A673 (cell line): ENCODE measurements around the gene KCND2. TPM values are rescaled to one million over a fixed set of nuclear protein-coding genes. Genes with fewer than 3 reads are reported as not detected.

Experiments
- BruUV-seq: library from RNA; stranded (reverse); fragments of 400-500 nt; replicated peaks from 2 replicates; lab custom pipeline; 2021; lab: Mats Ljungman, UMichigan
- CTCF ChIA-PET: fragments of 300-600 bp; sonication (Branson Sonifier 250); formaldehyde crosslinking; loops from one replicate; lab custom pipeline; 2022; ENCODE audit warnings: antibody characterized with exemption; lab: Charles Lee
- POLR2A ChIA-PET: fragments of 300-600 bp; sonication (Branson Sonifier 250); formaldehyde crosslinking; loops from one replicate; lab custom pipeline; 2022; ENCODE audit warnings: antibody characterized with exemption; ENCODE audit not compliant: low non-redundant PET; lab: Charles Lee
- DNase-seq: peaks from one replicate; pipeline ENCODE4 v3.0.0-alpha.2; 2015; ENCODE audit warnings: low spot score
- H3K27ac ChIP-seq: fragments of 200-600 bp; sonication (generic); 2 replicates; pipeline ENCODE4 v1.5.1; 2016; ENCODE audit warnings: mixed run types, low read depth, mild to moderate bottlenecking, mixed read lengths, antibody characterized with exemption, low read length; ENCODE audit not compliant: poor library complexity, severe bottlenecking
- H3K27me3 ChIP-seq: fragments of 200-600 bp; sonication (generic); replicated peaks from 2 replicates; pipeline ENCODE4 v1.6.1; 2017; ENCODE audit warnings: mixed run types, low read depth, mild to moderate bottlenecking, mixed read lengths, antibody characterized with exemption, low read length; ENCODE audit not compliant: insufficient read depth, poor library complexity
- H3K36me3 ChIP-seq: fragments of 200-600 bp; sonication (generic); 2 replicates; pipeline ENCODE4 v1.6.1; 2016; ENCODE audit warnings: mixed run types, mild to moderate bottlenecking, mixed read lengths, antibody characterized with exemption, low read length; ENCODE audit not compliant: insufficient read depth, poor library complexity, severe bottlenecking
- H3K4me1 ChIP-seq: fragments of 200-600 bp; sonication (generic); 2 replicates; pipeline ENCODE4 v1.6.1; 2017; ENCODE audit warnings: mixed run types, mild to moderate bottlenecking, mixed read lengths, antibody characterized with exemption, low read length; ENCODE audit not compliant: insufficient read depth, poor library complexity, severe bottlenecking
- H3K4me3 ChIP-seq: fragments of 200-600 bp; sonication (generic); 2 replicates; pipeline ENCODE4 v1.5.1; 2016; ENCODE audit warnings: low read depth, mixed run types, mild to moderate bottlenecking, mixed read lengths, low read length; ENCODE audit not compliant: poor library complexity, severe bottlenecking
- H3K9me3 ChIP-seq: fragments of 200-600 bp; sonication (generic); 2 replicates; pipeline ENCODE4 v1.6.1; 2016; ENCODE audit warnings: mixed run types, low read depth, mild to moderate bottlenecking, mixed read lengths, antibody characterized with exemption, low read length; ENCODE audit not compliant: poor library complexity, severe bottlenecking
- CTCF ChIP-seq: fragments of 300-800, 200-600 bp; sonication (generic); conservative IDR thresholded peaks from 2 replicates; pipeline ENCODE4 v1.5.1; 2017; ENCODE audit warnings: low read depth, mild to moderate bottlenecking, antibody characterized with exemption, low read length, moderate library complexity, mixed read lengths
- EZH2 ChIP-seq: fragments of 200-600 bp; sonication (generic); IDR thresholded peaks from 2 replicates; pipeline ENCODE4 v1.6.1; 2017; ENCODE audit warnings: borderline replicate concordance, low read depth, mild to moderate bottlenecking, mixed read lengths, antibody characterized with exemption, low read length; ENCODE audit not compliant: poor library complexity, severe bottlenecking
- intact Hi-C: fragments of 100-400 bp; cut with micrococcal nuclease; formaldehyde crosslinking; loops from one replicate; pipeline ENCODE4 v1.10.0; 2022; ENCODE audit not compliant: unreplicated experiment
- total RNA-seq: library from RNA; stranded (reverse); gene quantifications from 2 replicates; pipeline ENCODE4 v1.2.3, GENCODE V29; 2021

KCND2 gene
- total RNA-seq, 1 experiment from 2014 or later: not detected

DNA sequence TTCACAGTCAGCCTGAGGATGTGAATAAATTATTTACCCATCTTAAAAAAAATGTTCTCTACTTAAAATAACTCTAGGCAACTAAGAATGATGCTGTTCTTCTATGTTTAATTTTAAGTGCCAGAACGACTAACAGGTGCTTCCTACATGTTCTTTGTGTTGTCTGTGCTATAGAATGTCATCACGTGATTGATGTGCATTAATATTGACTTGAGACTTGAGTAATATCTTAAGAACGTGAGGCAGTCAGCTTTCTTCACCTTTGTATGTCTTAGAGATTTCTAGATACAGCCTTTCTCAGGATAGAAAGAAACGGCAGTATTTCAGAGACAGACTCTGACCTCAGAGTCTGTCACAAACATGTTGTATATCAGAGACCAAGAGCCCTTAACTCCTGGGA lies 274.6 kb downstream of the KCND2 start:
- Histone ChIP-seq H3K27me3 (peaks cover 13% of the 10 kb centered on the region), H3K4me1 (peaks cover 23% of the 10 kb centered on the region), H3K36me3 (no peaks in the 10 kb centered on the region), H3K9me3 (no peaks in the 10 kb centered on the region), H3K27ac (no peak overlapping the region), H3K4me3 (no peak overlapping the region)
- ChIA-PET POLR2A (no interaction called here), CTCF (no interaction called here)
- DNase-seq: no peak
- intact Hi-C loops: no loop called here
- TF ChIP-seq EZH2 (no peak), CTCF (no peak)
- BruUV-seq: no TSS peak

GRCh38 chr7:120550494-120551048 lies 277.6 kb downstream of the KCND2 start:
- ChIA-PET CTCF (no interaction called here), POLR2A (no interaction called here)
- Histone ChIP-seq H3K27me3 (peaks cover 10% of the 10 kb centered on the region), H3K27ac (no peak overlapping the region), H3K9me3 (no peaks in the 10 kb centered on the region), H3K36me3 (no peaks in the 10 kb centered on the region), H3K4me3 (no peak overlapping the region), H3K4me1 (peaks cover 23% of the 10 kb centered on the region)
- DNase-seq: peak; percentile 93
- no TSS peak for BruUV-seq
- intact Hi-C loops: loop anchor here (5.0 kb wide), 1 partner anchor 1628 kb away; no protein-coding TSS in a partner anchor
- no peak for TF ChIP-seq EZH2
- TF ChIP-seq CTCF: no peak

DNA sequence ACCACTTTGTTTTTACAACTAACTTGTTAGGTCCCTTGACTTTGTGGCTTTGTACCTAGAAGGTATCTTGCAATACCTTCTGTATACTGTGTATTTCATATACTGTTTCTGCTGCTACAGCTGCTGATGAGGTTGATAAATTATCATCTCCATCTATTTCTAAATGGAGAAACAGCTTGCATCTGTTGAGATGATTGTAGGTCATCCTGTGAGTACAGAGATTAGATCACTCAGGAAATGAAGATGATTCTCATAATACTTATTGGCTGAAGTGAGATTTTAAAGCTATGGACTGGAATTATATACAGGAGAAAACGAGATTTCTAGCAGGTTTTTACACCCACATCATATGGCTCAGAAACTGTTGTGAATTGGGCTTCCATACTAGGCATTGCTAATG lies 280.5 kb downstream of the KCND2 start:
- CTCF ChIA-PET: no interaction called here
- H3K4me1 ChIP-seq: peaks cover 23% of the 10 kb centered on the region
- peak; percentile 4 for DNase-seq
- intact Hi-C loops: loop anchor here (5.0 kb wide), 1 partner anchor 1631 kb away; no protein-coding TSS in a partner anchor
- no peak for TF ChIP-seq EZH2
- no peak for TF ChIP-seq CTCF
- H3K4me3 ChIP-seq: no peak overlapping the region
- peaks cover 2% of the 10 kb centered on the region for H3K27me3 ChIP-seq
- POLR2A ChIA-PET: no interaction called here
- no peak overlapping the region for H3K27ac ChIP-seq
- H3K36me3 ChIP-seq: no peaks in the 10 kb centered on the region
- no peaks in the 10 kb centered on the region for H3K9me3 ChIP-seq
- no TSS peak for BruUV-seq
